Measurements from ENCODE around the gene DLGAP1. TPM values are rescaled to one million over a fixed set of nuclear protein-coding genes. Genes with fewer than 3 reads are reported as not detected.

DLGAP1 gene
- total RNA-seq, 1 experiment from 2014 or later = 0.39 TPM

GRCh38 chr18:3690764-3691066 lies 764.4 kb downstream of the DLGAP1 start:
- no peaks in the 10 kb centered on the region for H3K9me2 ChIP-seq (ENCODE audit: insufficient read depth)
- DNase-seq (ENCODE audit: low read depth, low spot score) (no peak), ATAC-seq (no peak)
- H3K4me2 ChIP-seq (ENCODE audit: low read length) = no peak overlapping the region
- ChIA-PET CTCF (interaction anchor here (2.4 kb wide), 1 partner anchor 12 kb away, joined by 7 read pairs; no protein-coding TSS in a partner anchor), RAD21 (ENCODE audit: low non-redundant PET in 1 of 2, low total read pairs in 2 of 2, uncharacterized antibody in 2 of 2, unreplicated experiment in 2 of 2) (no interaction called here), POLR2A (interaction anchor here (1.7 kb wide), 1 partner anchor 37 kb away, joined by 6 read pairs; no protein-coding TSS in a partner anchor)
- TF ChIP-seq POLR2A (IDR thresholded peaks at IDR 0.05; ENCODE audit: borderline replicate concordance, extremely low read depth, insufficient read depth, insufficient read length) = no peak
- TF ChIP-seq SIN3A (IDR thresholded peaks at IDR 0.05; ENCODE audit: low read depth) = no peak
- no peak for TF ChIP-seq CEBPB (IDR thresholded peaks at IDR 0.05; ENCODE audit: low read depth)
- TF ChIP-seq, protein P1, sequence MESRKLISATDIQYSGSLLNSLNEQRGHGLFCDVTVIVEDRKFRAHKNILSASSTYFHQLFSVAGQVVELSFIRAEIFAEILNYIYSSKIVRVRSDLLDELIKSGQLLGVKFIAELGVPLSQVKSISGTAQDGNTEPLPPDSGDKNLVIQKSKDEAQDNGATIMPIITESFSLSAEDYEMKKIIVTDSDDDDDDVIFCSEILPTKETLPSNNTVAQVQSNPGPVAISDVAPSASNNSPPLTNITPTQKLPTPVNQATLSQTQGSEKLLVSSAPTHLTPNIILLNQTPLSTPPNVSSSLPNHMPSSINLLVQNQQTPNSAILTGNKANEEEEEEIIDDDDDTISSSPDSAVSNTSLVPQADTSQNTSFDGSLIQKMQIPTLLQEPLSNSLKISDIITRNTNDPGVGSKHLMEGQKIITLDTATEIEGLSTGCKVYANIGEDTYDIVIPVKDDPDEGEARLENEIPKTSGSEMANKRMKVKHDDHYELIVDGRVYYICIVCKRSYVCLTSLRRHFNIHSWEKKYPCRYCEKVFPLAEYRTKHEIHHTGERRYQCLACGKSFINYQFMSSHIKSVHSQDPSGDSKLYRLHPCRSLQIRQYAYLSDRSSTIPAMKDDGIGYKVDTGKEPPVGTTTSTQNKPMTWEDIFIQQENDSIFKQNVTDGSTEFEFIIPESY (IDR thresholded peaks at IDR 0.05; ENCODE audit: extremely low read depth, insufficient replicate concordance, low read length) = no peak
- no peak for TF ChIP-seq ZNF274 (IDR thresholded peaks at IDR 0.05; ENCODE audit: low read depth, low read length)
- no peak for TF ChIP-seq SP1 (IDR thresholded peaks at IDR 0.05; ENCODE audit: low read depth)
- TF ChIP-seq ELF1 (IDR thresholded peaks at IDR 0.05; ENCODE audit: borderline replicate concordance, low read depth) = no peak
- intact Hi-C loops (cut with micrococcal nuclease) = no loop called here
- no peaks in the 10 kb centered on the region; a peak in 1 of 4 replicates for H3K9me3 ChIP-seq (ENCODE audit: control insufficient read depth in 1 of 2, insufficient read depth in 1 of 2, low read depth in 1 of 2, low read length in 2 of 2)
- H3K27ac ChIP-seq (ENCODE audit: low read depth, low read length) = no peak overlapping the region
- H3K36me3 ChIP-seq (ENCODE audit: control insufficient read depth in 1 of 2, insufficient read depth in 2 of 2, low read length in 2 of 2) = no peaks in the 10 kb centered on the region
- H3K4me1 ChIP-seq (ENCODE audit: control insufficient read depth in 1 of 2, insufficient read depth in 2 of 2, low read length in 2 of 2) = peaks cover 8 to 16% of the 10 kb centered on the region in 2 experiments; a peak in 3 of 4 replicates
- no peaks in the 10 kb centered on the region for H3K79me2 ChIP-seq (ENCODE audit: insufficient read depth, low read length)
- H2AFZ ChIP-seq (ENCODE audit: low read depth, low read length, poor library complexity, severe bottlenecking) = no peak overlapping the region
- no peaks in the 10 kb centered on the region for H4K20me1 ChIP-seq (ENCODE audit: insufficient read depth)
- no peaks in the 10 kb centered on the region for H3K27me3 ChIP-seq (ENCODE audit: insufficient read depth, low read length)
- no peak overlapping the region for H3K4me3 ChIP-seq (replicated peaks in 1 of 2; ENCODE audit: low read depth in 1 of 2, low read length in 2 of 2)
- no peak overlapping the region for H3K9ac ChIP-seq (ENCODE audit: low read length)
- BruUV-seq (replicated peaks) = no TSS peak

All from HCT116 (cell line).